Melanocyte of skin (primary cell): ENCODE data around the gene HMBS. TPM values are rescaled to one million over a fixed set of nuclear protein-coding genes. Genes with fewer than 3 reads are reported as not detected.

Experiments used
- total RNA-seq, 2 donors: library from RNA; depleted of rRNA; stranded (reverse); fragments of >200 nt; gene quantifications; 2 replicates each; pipeline ENCODE4 v1.2.3, GENCODE V29; 2012

Gene HMBS
- total RNA-seq = 10 to 100 TPM; 15.8 to 18.3 TPM

GRCh38 chr11:119084663-119085436 is at the start of gene HMBS:
HMBS (plus strand) TSS chr11:119084881; CDS start chr11:119085034, 153 bp downstream.

GRCh38 chr11:119057000-119057769 is 27.5 kb upstream of the HMBS start, which contains the start of gene HYOU1:
HYOU1 (minus strand) TSS chr11:119057205; CDS start chr11:119056160, 1,045 bp downstream.

GRCh38 chr11:119067371-119068222 is 17.1 kb upstream of the HMBS start, which contains the start of gene VPS11:
VPS11 (plus strand) TSS chr11:119067818; CDS start chr11:119067824, 6 bp downstream.

GRCh38 chr11:119101759-119102423 is 17.2 kb downstream of the HMBS start, which contains the start of gene DPAGT1:
DPAGT1 (minus strand) TSS chr11:119101853; CDS start chr11:119101655, 198 bp downstream.

GRCh38 chr11:119106564-119107537 is 22.2 kb downstream of the HMBS start, which contains the start of gene C2CD2L:
C2CD2L (plus strand) TSS chr11:119107344; CDS start chr11:119107742, 398 bp downstream.

GRCh38 chr11:119121008-119121810 is 36.5 kb downstream of the HMBS start, which contains the start of gene HINFP:
HINFP (plus strand) TSS chr11:119121580; CDS start chr11:119126945, 5,365 bp downstream.

Other genes starting within 250 kb of the HMBS start
- not detected for gene CXCR5, start 201.0 kb upstream of the HMBS start, total RNA-seq
- 10 to 100 TPM in 1 of 2 donors, 1 to 10 TPM in 1; 6.9 to 10.7 TPM for gene BCL9L, start 159.0 kb upstream of the HMBS start, total RNA-seq
- not detected for gene UPK2, start 128.6 kb upstream of the HMBS start, total RNA-seq
- gene FOXR1, start 113.1 kb upstream of the HMBS start, total RNA-seq = not detected
- 10 to 100 TPM; 18.6 to 28.2 TPM for gene CENATAC, start 86.7 kb upstream of the HMBS start, total RNA-seq
- gene RPS25, start 66.5 kb upstream of the HMBS start, total RNA-seq = 100 to 1,000 TPM; 853 to 862 TPM
- gene TRAPPC4, start 66.1 kb upstream of the HMBS start, total RNA-seq = 100 to 1,000 TPM in 1 of 2 donors, 10 to 100 TPM in 1; 56.8 to 101 TPM
- gene SLC37A4, start 54.0 kb upstream of the HMBS start, total RNA-seq = 10 to 100 TPM; 24.1 to 35.0 TPM
- gene HYOU1, start 27.7 kb upstream of the HMBS start, total RNA-seq = 100 to 1,000 TPM in 1 of 2 donors, 10 to 100 TPM in 1; 95.0 to 180 TPM
- gene VPS11, start 17.1 kb upstream of the HMBS start, total RNA-seq = 10 to 100 TPM; 39.6 to 47.8 TPM
- 10 to 100 TPM; 30.6 to 35.3 TPM for gene DPAGT1, start 17.0 kb downstream of the HMBS start, total RNA-seq
- 1 to 10 TPM; 7.2 to 8.0 TPM for gene C2CD2L, start 22.5 kb downstream of the HMBS start, total RNA-seq
- gene HINFP, start 36.7 kb downstream of the HMBS start, total RNA-seq = 10 to 100 TPM; 16.0 to 20.0 TPM
- gene ABCG4, start 64.2 kb downstream of the HMBS start, total RNA-seq = under 1 TPM; 0.33 to 0.34 TPM
- 10 to 100 TPM; 17.0 to 22.4 TPM for gene NLRX1, start 83.8 kb downstream of the HMBS start, total RNA-seq
- under 1 TPM in 1 of 2 donors, not detected in 1; 0.69 TPM for gene NHERF4, start 100.6 kb downstream of the HMBS start, total RNA-seq
- 10 to 100 TPM; 11.7 to 17.0 TPM for gene CBL, start 121.5 kb downstream of the HMBS start, total RNA-seq
- 100 to 1,000 TPM; 408 to 781 TPM for gene MCAM, start 232.2 kb downstream of the HMBS start, total RNA-seq
- 1 to 10 TPM; 5.2 to 9.7 TPM for gene RNF26, start 249.6 kb downstream of the HMBS start, total RNA-seq